ENCODE data around the gene MAML3.
A peak's percentile ranks its signal among the peaks of the same experiment; 100 is the strongest.

Gene MAML3

DNA sequence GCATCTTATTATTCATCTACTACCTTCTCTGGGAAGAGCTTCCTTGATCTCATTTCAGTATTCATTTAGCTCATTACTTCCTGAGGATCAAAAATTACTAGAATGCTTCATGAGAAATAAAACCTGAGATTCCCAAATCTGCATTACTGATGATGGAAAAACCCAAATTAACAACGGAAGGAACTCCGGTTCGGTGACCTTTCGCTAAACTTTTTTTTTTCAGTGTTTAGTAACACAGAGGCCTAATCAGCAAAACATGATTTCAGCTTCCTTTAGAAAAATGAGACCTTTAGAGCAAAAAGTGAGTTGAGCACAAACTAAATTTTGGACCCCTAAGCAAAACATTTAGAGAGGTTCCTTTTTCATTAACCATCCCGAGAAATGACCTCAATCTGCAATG lies 229.2 kb downstream of the MAML3 start:
- DNase-seq (ENCODE audit: insufficient read length, low spot score), result no peak
- FAIRE-seq, result no peak
- TF ChIP-seq, protein P1, sequence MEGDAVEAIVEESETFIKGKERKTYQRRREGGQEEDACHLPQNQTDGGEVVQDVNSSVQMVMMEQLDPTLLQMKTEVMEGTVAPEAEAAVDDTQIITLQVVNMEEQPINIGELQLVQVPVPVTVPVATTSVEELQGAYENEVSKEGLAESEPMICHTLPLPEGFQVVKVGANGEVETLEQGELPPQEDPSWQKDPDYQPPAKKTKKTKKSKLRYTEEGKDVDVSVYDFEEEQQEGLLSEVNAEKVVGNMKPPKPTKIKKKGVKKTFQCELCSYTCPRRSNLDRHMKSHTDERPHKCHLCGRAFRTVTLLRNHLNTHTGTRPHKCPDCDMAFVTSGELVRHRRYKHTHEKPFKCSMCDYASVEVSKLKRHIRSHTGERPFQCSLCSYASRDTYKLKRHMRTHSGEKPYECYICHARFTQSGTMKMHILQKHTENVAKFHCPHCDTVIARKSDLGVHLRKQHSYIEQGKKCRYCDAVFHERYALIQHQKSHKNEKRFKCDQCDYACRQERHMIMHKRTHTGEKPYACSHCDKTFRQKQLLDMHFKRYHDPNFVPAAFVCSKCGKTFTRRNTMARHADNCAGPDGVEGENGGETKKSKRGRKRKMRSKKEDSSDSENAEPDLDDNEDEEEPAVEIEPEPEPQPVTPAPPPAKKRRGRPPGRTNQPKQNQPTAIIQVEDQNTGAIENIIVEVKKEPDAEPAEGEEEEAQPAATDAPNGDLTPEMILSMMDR (IDR thresholded peaks at IDR 0.05; ENCODE audit: insufficient read depth, missing control alignments), result no peak

DNA sequence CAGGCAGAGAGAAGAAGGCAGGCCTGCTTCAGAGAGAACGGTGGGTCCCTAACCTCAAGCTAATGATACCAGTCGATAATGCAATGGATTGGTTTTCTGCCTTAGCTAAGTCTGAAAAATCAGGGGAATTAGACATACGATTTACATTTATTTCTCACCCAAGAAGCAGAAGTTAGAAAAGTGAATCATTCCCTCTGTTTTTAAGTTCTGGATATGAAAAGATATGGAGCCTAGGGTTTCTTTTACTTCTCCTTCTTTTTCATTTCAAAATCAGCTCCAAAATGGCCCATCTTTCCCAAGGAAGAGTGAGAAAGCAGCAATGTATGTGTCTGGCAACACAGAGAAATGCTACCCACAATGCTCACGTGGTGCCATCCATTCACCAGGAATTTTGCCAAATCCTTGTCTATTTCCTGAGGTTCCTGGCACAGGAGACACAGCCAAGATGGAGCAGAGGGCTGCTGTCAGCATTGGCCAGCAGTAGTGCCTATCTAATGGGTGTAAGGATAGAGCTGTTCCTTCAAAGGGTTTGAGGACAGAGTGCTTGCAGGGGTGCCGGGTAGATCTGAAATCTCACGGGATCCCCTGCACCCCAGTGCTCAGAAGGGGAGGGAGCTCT lies 231.5 kb downstream of the MAML3 start:
- TF ChIP-seq, protein P1 (IDR thresholded peaks at IDR 0.05; ENCODE audit: insufficient read depth, missing control alignments), result no peak
- no peak for FAIRE-seq
- no peak for DNase-seq (ENCODE audit: insufficient read length, low spot score)

DNA sequence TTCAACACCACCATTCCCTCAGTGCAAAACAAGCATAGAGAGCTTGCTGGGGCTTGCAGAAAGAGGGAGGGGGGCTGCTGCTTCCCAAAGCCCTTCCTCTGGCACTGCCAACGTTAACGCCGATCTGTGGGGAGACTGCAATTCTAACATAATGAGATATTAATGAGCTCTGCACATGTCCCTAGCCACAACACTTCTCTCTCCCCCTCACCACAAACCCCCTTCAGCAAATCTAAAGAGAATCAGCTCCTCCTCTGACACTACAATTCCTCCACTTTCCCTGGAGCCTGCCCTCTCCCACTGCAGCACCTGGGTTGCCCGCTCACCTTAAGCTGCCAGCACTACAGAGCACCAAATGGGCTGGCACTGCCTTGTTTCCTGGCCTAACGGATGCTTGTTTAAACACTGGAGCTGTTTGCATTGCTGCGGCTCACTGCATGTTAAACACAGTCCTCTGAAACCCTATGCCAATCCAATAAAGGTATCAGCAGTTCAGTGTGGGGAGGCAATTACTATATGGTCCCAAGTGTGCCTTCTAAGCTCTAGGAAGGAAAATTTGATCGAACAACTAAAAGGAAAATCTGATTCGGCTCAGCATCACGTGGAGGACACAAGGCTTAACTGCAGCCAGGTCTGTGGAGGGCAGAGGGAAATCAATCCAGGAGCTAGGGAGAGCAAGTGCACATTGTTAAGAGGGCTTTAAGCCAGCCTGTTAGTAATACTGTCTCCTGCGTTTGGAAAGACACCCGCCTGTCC lies 232.4 kb downstream of the MAML3 start:
- DNase-seq (ENCODE audit: insufficient read length, low spot score) (no peak), FAIRE-seq (peak; percentile 93)
- TF ChIP-seq, protein P1 (IDR thresholded peaks at IDR 0.05; ENCODE audit: insufficient read depth, missing control alignments), result no peak

DNA sequence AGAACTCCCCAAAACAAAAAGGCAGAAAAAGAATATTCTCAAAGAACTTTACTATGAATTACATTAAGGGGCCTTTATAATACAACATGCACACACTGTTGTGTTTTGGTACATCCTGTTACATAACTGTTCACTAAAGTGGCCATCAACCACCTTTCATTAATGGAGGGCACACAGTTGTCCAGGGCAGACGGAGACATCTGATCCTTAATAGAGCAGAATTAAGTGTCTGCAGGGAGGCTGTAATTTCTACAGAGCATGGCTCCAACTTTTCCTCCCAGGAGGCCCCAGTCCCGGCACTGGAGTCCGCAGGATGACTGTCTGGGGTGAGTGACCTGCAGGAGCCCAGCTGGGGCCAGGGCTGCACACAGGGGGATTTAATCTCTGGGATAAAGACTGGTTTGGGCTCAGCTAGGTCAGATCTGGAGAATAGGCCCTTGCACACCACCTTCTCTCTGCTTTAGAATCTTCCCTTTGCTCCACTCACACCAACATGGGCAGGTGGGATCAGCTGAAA lies 233.4 kb downstream of the MAML3 start:
- FAIRE-seq (no peak), DNase-seq (ENCODE audit: insufficient read length, low spot score) (no peak)
- TF ChIP-seq, protein P1 (IDR thresholded peaks at IDR 0.05; ENCODE audit: insufficient read depth, missing control alignments), result no peak

DNA sequence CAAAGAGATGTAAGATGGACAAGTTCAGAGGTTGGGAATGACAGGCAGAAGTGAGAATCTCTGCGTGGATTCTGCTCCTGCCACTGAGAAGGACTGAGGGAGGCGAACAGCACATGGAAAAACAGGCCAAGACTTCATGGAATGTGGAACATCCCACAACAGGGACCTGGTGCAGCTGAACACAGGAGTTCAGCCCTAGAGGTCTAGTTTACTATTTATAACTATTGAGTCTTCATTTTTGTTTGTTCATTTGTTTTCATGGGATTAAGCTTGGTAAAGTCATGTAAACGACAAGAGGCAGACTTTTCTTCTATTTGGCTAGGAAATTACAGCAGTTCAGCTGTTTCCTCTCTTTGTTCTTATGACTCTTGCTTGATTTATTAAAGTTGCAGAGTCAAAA lies 234.5 kb downstream of the MAML3 start:
- FAIRE-seq (no peak), DNase-seq (ENCODE audit: insufficient read length, low spot score) (no peak)
- TF ChIP-seq, protein P1 (IDR thresholded peaks at IDR 0.05; ENCODE audit: insufficient read depth, missing control alignments), result no peak

DNA sequence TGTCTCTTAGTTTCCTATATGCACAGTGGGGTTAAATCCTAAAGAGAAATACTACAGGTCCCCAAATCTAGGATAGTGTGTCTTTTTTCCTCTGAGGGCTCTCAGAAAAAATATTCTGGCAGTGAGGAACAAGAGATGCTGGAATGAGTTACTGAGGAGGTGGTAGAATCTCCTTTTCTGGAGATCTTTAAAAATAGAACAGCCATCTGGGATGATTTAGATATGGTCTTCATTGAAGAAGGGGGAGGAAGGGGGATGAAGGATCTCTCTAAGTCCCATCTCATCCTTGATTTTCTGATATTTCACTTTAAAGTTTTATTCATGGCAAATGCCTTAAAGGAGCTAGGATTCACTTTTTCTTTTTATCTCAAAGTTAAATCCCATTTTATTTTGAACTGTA lies 235.0 kb downstream of the MAML3 start:
- TF ChIP-seq, protein P1 (IDR thresholded peaks at IDR 0.05; ENCODE audit: insufficient read depth, missing control alignments), result no peak
- DNase-seq (ENCODE audit: insufficient read length, low spot score) (no peak), FAIRE-seq (no peak)

DNA sequence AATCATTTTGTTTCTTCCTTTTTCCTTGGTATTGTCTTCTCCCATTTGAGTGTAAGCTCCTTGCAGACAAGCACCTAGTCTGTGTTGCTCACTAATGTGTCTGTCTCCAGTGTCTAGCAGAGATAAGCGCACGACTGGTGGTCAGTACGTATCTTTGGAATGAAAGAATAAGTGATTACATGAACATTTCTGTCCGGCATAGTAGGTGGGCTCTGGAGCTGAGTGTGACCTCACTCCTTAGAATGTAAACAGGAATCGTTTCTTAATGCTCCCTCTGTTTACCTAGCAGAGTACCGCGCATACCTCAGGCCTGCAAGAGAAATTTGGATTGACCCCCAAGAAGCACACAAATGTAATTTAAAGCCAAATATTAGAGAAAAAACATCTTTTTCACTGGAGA lies 235.4 kb downstream of the MAML3 start:
- TF ChIP-seq, protein P1 (IDR thresholded peaks at IDR 0.05; ENCODE audit: insufficient read depth, missing control alignments), result no peak
- DNase-seq (ENCODE audit: insufficient read length, low spot score) (no peak), FAIRE-seq (no peak)
